ENCODE data around the gene IGFALS.

DNA sequence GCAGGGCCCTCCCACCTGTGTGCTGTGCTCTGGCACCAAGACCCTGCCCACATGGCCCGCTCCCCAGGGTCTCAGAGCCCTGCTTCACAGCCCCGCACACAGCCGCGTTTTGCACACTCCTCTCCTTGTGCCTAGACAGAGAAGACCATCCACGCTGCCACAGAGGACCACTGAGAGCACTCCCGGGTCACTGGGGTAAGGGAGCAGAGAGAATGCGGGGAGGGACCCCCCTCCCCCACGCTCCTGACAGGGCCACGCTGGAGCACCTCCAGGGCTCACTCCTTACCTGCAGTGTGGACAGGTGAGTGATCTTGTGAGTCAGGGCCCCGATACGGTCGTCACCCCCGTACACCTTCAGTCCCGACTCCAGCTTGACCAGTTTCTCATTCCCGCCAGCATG, 26.1 kb upstream of the IGFALS start:
- TF ChIP-seq, protein P1, sequence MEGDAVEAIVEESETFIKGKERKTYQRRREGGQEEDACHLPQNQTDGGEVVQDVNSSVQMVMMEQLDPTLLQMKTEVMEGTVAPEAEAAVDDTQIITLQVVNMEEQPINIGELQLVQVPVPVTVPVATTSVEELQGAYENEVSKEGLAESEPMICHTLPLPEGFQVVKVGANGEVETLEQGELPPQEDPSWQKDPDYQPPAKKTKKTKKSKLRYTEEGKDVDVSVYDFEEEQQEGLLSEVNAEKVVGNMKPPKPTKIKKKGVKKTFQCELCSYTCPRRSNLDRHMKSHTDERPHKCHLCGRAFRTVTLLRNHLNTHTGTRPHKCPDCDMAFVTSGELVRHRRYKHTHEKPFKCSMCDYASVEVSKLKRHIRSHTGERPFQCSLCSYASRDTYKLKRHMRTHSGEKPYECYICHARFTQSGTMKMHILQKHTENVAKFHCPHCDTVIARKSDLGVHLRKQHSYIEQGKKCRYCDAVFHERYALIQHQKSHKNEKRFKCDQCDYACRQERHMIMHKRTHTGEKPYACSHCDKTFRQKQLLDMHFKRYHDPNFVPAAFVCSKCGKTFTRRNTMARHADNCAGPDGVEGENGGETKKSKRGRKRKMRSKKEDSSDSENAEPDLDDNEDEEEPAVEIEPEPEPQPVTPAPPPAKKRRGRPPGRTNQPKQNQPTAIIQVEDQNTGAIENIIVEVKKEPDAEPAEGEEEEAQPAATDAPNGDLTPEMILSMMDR (IDR thresholded peaks at IDR 0.05), result no peak
- no peak for TF ChIP-seq POLR2A (IDR thresholded peaks at IDR 0.05)
- TF ChIP-seq EP300 (IDR thresholded peaks at IDR 0.05), result no peak

Measured in sigmoid colon (tissue), 4 donors.